ENCODE results near the gene SHANK2.

DNA sequence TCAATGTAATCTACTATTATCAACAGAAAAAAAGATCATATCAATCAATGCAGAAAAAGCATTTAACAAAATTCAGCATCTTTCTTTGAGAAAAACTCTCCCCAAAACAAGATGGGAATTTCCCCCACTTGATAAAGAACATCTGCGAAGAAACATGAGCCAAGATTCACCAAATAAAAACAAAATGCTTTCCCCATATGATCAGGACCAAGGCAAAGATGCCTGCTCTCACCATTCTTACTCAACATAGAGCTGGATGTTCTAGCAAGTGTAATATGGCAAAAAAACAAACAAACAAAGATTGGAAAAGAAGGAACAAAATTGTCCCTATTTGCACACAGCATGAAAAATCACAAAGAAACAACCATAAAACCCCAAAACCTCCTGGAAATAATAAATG, 23.4 kb downstream of the SHANK2 start:
- TF ChIP-seq, protein P1, sequence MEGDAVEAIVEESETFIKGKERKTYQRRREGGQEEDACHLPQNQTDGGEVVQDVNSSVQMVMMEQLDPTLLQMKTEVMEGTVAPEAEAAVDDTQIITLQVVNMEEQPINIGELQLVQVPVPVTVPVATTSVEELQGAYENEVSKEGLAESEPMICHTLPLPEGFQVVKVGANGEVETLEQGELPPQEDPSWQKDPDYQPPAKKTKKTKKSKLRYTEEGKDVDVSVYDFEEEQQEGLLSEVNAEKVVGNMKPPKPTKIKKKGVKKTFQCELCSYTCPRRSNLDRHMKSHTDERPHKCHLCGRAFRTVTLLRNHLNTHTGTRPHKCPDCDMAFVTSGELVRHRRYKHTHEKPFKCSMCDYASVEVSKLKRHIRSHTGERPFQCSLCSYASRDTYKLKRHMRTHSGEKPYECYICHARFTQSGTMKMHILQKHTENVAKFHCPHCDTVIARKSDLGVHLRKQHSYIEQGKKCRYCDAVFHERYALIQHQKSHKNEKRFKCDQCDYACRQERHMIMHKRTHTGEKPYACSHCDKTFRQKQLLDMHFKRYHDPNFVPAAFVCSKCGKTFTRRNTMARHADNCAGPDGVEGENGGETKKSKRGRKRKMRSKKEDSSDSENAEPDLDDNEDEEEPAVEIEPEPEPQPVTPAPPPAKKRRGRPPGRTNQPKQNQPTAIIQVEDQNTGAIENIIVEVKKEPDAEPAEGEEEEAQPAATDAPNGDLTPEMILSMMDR (IDR thresholded peaks at IDR 0.05; ENCODE audit: extremely low read depth in 1 of 2, insufficient read depth in 1 of 2, low read depth in 1 of 2, low read length in 2 of 2) = no peak
- TF ChIP-seq GATA2 (IDR thresholded peaks at IDR 0.05; ENCODE audit: insufficient read depth, insufficient read length, low read depth, low read length) = no peak
- TF ChIP-seq POLR2A (IDR thresholded peaks at IDR 0.05; ENCODE audit: low read depth, low read length) = no peak
- no peak for TF ChIP-seq EZH2 (IDR thresholded peaks at IDR 0.05; ENCODE audit: borderline replicate concordance, low read depth, low read length, severe bottlenecking)
- no peak for TF ChIP-seq MYC (IDR thresholded peaks at IDR 0.05; ENCODE audit: low read depth, low read length)
- TF ChIP-seq, protein P2, sequence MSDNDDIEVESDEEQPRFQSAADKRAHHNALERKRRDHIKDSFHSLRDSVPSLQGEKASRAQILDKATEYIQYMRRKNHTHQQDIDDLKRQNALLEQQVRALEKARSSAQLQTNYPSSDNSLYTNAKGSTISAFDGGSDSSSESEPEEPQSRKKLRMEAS (IDR thresholded peaks at IDR 0.05; ENCODE audit: insufficient read depth, insufficient read length) = no peak
- no peak for TF ChIP-seq POLR2AphosphoS5 (IDR thresholded peaks at IDR 0.05; ENCODE audit: insufficient read depth, low read depth, low read length)
- no peak for TF ChIP-seq JUN (IDR thresholded peaks at IDR 0.05; ENCODE audit: borderline replicate concordance, insufficient read depth, insufficient read length, low read depth)
- TF ChIP-seq FOS (IDR thresholded peaks at IDR 0.05; ENCODE audit: borderline replicate concordance, insufficient read depth, low read length) = no peak

All from endothelial cell of umbilical vein (primary cell).